H1 (cell line): ENCODE measurements around the gene INPP5J. TPM values are rescaled to one million over a fixed set of nuclear protein-coding genes. Genes with fewer than 3 reads are reported as not detected.

ENCODE experiments used
- CTCF ChIA-PET: fragments of 300-600 bp; sonication (Branson Sonifier 250); formaldehyde crosslinking; loops from one replicate; lab custom pipeline; 2021; ENCODE audit not compliant: partially characterized antibody; lab: Charles Lee
- POLR2A ChIA-PET: fragments of 300-600 bp; sonication (Branson Sonifier 250); formaldehyde crosslinking; loops from one replicate; lab custom pipeline; 2021; ENCODE audit warnings: inconsistent platforms; ENCODE audit not compliant: partially characterized antibody; lab: Charles Lee
- DNase-seq, 2 experiments: peaks; one replicate each; pipeline versions ENCODE4 v3.0.0 to v3.0.0-alpha.2; 2010 to 2022; ENCODE audit warnings: low spot score in 2 of 2, low read depth in 1 of 2, mixed read lengths in 1 of 2
- FAIRE-seq: peaks from 2 replicates; lab custom pipeline; 2011; peaks lifted over from hg19 to GRCh38; lab: Jason Lieb, UNC
- H2AFZ ChIP-seq: 2 replicates; pipeline ENCODE4 v1.8.1; 2012; ENCODE audit warnings: low read length, inconsistent platforms
- H2AK5ac ChIP-seq: 2 replicates; pipeline ENCODE4 v1.6.1; 2013; ENCODE audit warnings: low read depth, low read length
- H2BK120ac ChIP-seq: replicated peaks from 2 replicates; pipeline ENCODE3; 2013; ENCODE audit warnings: low read depth, low read length, inconsistent platforms
- H2BK12ac ChIP-seq: 2 replicates; pipeline ENCODE4 v1.6.1; 2013; ENCODE audit warnings: low read depth, low read length
- H2BK15ac ChIP-seq: 2 replicates; pipeline ENCODE4 v1.6.1; 2013; ENCODE audit warnings: low read length
- H2BK20ac ChIP-seq: 2 replicates; pipeline ENCODE4 v1.6.1; 2013; ENCODE audit warnings: low read length
- H2BK5ac ChIP-seq: 2 replicates; pipeline ENCODE4 v1.6.1; 2013; ENCODE audit warnings: low read depth, low read length
- H3K14ac ChIP-seq: 2 replicates; pipeline ENCODE4 v1.6.1; 2013; ENCODE audit warnings: inconsistent platforms; ENCODE audit not compliant: insufficient read length
- H3K18ac ChIP-seq: 2 replicates; pipeline ENCODE4 v1.6.1; 2013; ENCODE audit warnings: low read length; ENCODE audit errors: extremely low read depth
- H3K23ac ChIP-seq: 2 replicates; pipeline ENCODE4 v1.6.1; 2013; ENCODE audit warnings: inconsistent platforms; ENCODE audit not compliant: insufficient read length
- H3K23me2 ChIP-seq: 2 replicates; pipeline ENCODE4 v1.6.1; 2013; ENCODE audit warnings: low read depth, low read length
- H3K27ac ChIP-seq: 2 replicates; pipeline ENCODE4 v1.6.1; 2011; ENCODE audit warnings: low read depth, low read length, inconsistent platforms
- H3K27me3 ChIP-seq, 4 experiments: replicated peaks in 1 of 4; 1 replicate in 1 of 4; 2 replicates in 3 of 4; pipeline versions ENCODE4 v1.6.1 to v1.8.1; 2011 to 2013; ENCODE audit warnings: low read length in 3 of 4, mild to moderate bottlenecking in 3 of 4, inconsistent platforms in 2 of 4, mixed read lengths in 2 of 4, moderate library complexity in 1 of 4; ENCODE audit not compliant: control insufficient read depth in 3 of 4, insufficient read depth in 3 of 4; ENCODE audit errors: extremely low read depth in 1 of 4
- H3K36me3 ChIP-seq, 4 experiments: 2 replicates each; pipeline versions ENCODE4 v1.6.1 to v1.8.1; 2011 to 2013; ENCODE audit warnings: mild to moderate bottlenecking in 4 of 4, low read length in 3 of 4, moderate library complexity in 2 of 4, control low read depth in 1 of 4, inconsistent platforms in 1 of 4; ENCODE audit not compliant: insufficient read depth in 4 of 4, control insufficient read depth in 2 of 4
- H3K4ac ChIP-seq: replicated peaks from 2 replicates; pipeline ENCODE3; 2013; ENCODE audit warnings: low read length, low read depth, mixed read lengths, inconsistent platforms; ENCODE audit not compliant: insufficient read length
- H3K4me1 ChIP-seq, 4 experiments: replicated peaks in 1 of 4; 1 replicate in 1 of 4; 2 replicates in 3 of 4; pipeline versions ENCODE4 v1.6.1 to v1.8.1; 2011 to 2013; ENCODE audit warnings: low read length in 3 of 4, inconsistent platforms in 2 of 4, mixed read lengths in 1 of 4; ENCODE audit not compliant: insufficient read depth in 4 of 4, control insufficient read depth in 3 of 4
- H3K4me2 ChIP-seq, 2 experiments: 2 replicates each; pipeline versions ENCODE4 v1.6.1 to v1.8.1; 2011 to 2013; ENCODE audit warnings: low read depth in 2 of 2, low read length in 2 of 2, control low read depth in 1 of 2, inconsistent platforms in 1 of 2, mild to moderate bottlenecking in 1 of 2; ENCODE audit not compliant: insufficient read depth in 1 of 2
- H3K4me3 ChIP-seq, 4 experiments: fragments of 200-600, 300-600 bp in 1 of 4; sonication (generic), shearing (Covaris generic), sonication (Bioruptor Twin) in 1 of 4; 2 replicates each; pipeline versions ENCODE4 v1.5.1 to v1.8.1; 2011 to 2016; ENCODE audit warnings: low read length in 4 of 4, low read depth in 3 of 4, control low read depth in 2 of 4, inconsistent platforms in 2 of 4, mild to moderate bottlenecking in 2 of 4, mixed read lengths in 1 of 4, moderate library complexity in 1 of 4; ENCODE audit not compliant: insufficient read depth in 2 of 4; ENCODE audit errors: extremely low read depth in 1 of 4
- H3K56ac ChIP-seq: replicated peaks from 2 replicates; pipeline ENCODE3; 2013; ENCODE audit warnings: low read depth, mild to moderate bottlenecking, mixed read lengths, low read length, inconsistent platforms; ENCODE audit not compliant: insufficient read length
- H3K79me1 ChIP-seq: 2 replicates; pipeline ENCODE4 v1.6.1; 2013; ENCODE audit warnings: low read depth, low read length, control low read depth
- H3K79me2 ChIP-seq, 2 experiments: 2 replicates each; pipeline versions ENCODE4 v1.6.1 to v1.8.1; 2012 to 2013; ENCODE audit warnings: low read length in 2 of 2, mild to moderate bottlenecking in 2 of 2, inconsistent platforms in 1 of 2; ENCODE audit not compliant: insufficient read depth in 2 of 2, control insufficient read depth in 1 of 2
- H3K9ac ChIP-seq, 4 experiments: replicated peaks in 1 of 4; 1 replicate in 1 of 4; 2 replicates in 3 of 4; pipeline versions ENCODE4 v1.6.1 to v1.8.1; 2011 to 2013; ENCODE audit warnings: low read depth in 3 of 4, low read length in 3 of 4, control low read depth in 2 of 4, mild to moderate bottlenecking in 2 of 4, moderate library complexity in 2 of 4, inconsistent platforms in 1 of 4; ENCODE audit errors: extremely low read depth in 1 of 4
- H3K9me3 ChIP-seq, 2 experiments: 2 replicates each; pipeline versions ENCODE4 v1.6.1 to v1.8.1; 2012 to 2013; ENCODE audit warnings: mild to moderate bottlenecking in 2 of 2, moderate library complexity in 2 of 2, control low read depth in 1 of 2, inconsistent platforms in 1 of 2, low read depth in 1 of 2, low read length in 1 of 2, mixed read lengths in 1 of 2; ENCODE audit not compliant: insufficient read depth in 2 of 2
- H4K20me1 ChIP-seq, 2 experiments: replicated peaks in 1 of 2; 2 replicates each; pipeline versions ENCODE3 to v1.8.1; 2011 to 2013; ENCODE audit warnings: inconsistent platforms in 2 of 2, low read length in 2 of 2, mild to moderate bottlenecking in 1 of 2; ENCODE audit not compliant: insufficient read depth in 2 of 2, control insufficient read depth in 1 of 2
- H4K5ac ChIP-seq: 2 replicates; pipeline ENCODE4 v1.6.1; 2013; ENCODE audit warnings: low read length, low read depth, mixed read lengths, inconsistent platforms; ENCODE audit not compliant: insufficient read length
- H4K8ac ChIP-seq: 2 replicates; pipeline ENCODE4 v1.8.0; 2013; ENCODE audit warnings: mild to moderate bottlenecking, moderate library complexity, low read length, inconsistent platforms; ENCODE audit not compliant: insufficient read depth; ENCODE audit errors: extremely low read depth
- H4K91ac ChIP-seq: replicated peaks from 2 replicates; pipeline ENCODE3; 2013; ENCODE audit warnings: low read length, mixed read lengths, inconsistent platforms; ENCODE audit not compliant: insufficient read length
- ASH2L ChIP-seq: fragments of 200-600, 300-600 bp; sonication (generic); IDR thresholded peaks from one replicate; pipeline ENCODE4 v1.7.1; 2017; ENCODE audit warnings: low read length
- BCL11A ChIP-seq, 2 experiments: IDR thresholded peaks; one replicate each; pipeline ENCODE4 v1.6.1; 2011; ENCODE audit warnings: low read depth in 2 of 2, low read length in 2 of 2, mild to moderate bottlenecking in 2 of 2
- BRCA1 ChIP-seq: IDR thresholded peaks from 2 replicates; pipeline ENCODE4 v1.6.1; 2012; ENCODE audit warnings: low read depth, low read length, improper control_type of control experiment
- EZH2 ChIP-seq: fragments of 200-600 bp; sonication (generic); IDR thresholded peaks from 2 replicates; pipeline ENCODE4 v1.7.1; 2012; ENCODE audit warnings: low read depth, mild to moderate bottlenecking, moderate library complexity, low read length, inconsistent platforms; ENCODE audit not compliant: severe bottlenecking
- GTF2F1 ChIP-seq: IDR thresholded peaks from 2 replicates; pipeline ENCODE4 v1.6.1; 2012; ENCODE audit warnings: low read depth, low read length, improper control_type of control experiment, borderline replicate concordance
- HDAC6 ChIP-seq: IDR thresholded peaks from one replicate; pipeline ENCODE4 v1.7.1; 2012; ENCODE audit warnings: low read depth, mild to moderate bottlenecking, inconsistent platforms, low read length, moderate library complexity
- JUN ChIP-seq: IDR thresholded peaks from 2 replicates; pipeline ENCODE4 v1.6.1; 2011; ENCODE audit warnings: low read depth, mild to moderate bottlenecking, improper control_type of control experiment, low read length
- KDM5A ChIP-seq: fragments of 200-600 bp; IDR thresholded peaks from 2 replicates; pipeline ENCODE4 v1.7.1; 2012; ENCODE audit warnings: mild to moderate bottlenecking, low read length, inconsistent platforms, mixed read lengths
- MAX ChIP-seq: IDR thresholded peaks from 2 replicates; pipeline ENCODE4 v1.6.1; 2012; ENCODE audit warnings: inconsistent platforms
- RNF2 ChIP-seq: fragments of 200-900, 300-1000 bp; sonication (generic); IDR thresholded peaks from 2 replicates; pipeline ENCODE4 v1.7.1; 2016; ENCODE audit warnings: borderline replicate concordance, low read depth, mild to moderate bottlenecking, antibody characterized with exemption, low read length; ENCODE audit not compliant: poor library complexity, severe bottlenecking; ENCODE audit errors: missing control alignments
- SRF ChIP-seq: IDR thresholded peaks from 2 replicates; pipeline ENCODE4 v1.6.1; 2011; ENCODE audit warnings: mild to moderate bottlenecking, low read depth, low read length, moderate library complexity
- YY1 ChIP-seq: IDR thresholded peaks from 2 replicates; pipeline ENCODE4 v1.6.1; 2011; ENCODE audit warnings: low read depth, mild to moderate bottlenecking, low read length
- WGBS, 2 experiments: shearing (Covaris generic) in 1 of 2; methylation state at CpG; one replicate each; pipeline versions ENCODE4 v1.1.6 to v1.1.7; 2013 to 2015; ENCODE audit warnings: low lambda C conversion rate in 2 of 2, mixed read lengths in 2 of 2, inconsistent platforms in 1 of 2, low coverage in 1 of 2, missing lambda C conversion rate in 1 of 2; ENCODE audit not compliant: insufficient replicate concordance in 2 of 2, insufficient coverage in 1 of 2, insufficient read length in 1 of 2; ENCODE audit errors: extremely low coverage in 1 of 2, missing lambda C conversion rate in 1 of 2; 5-methylcytosine and 5-hydroxymethylcytosine counted together
- polyA plus RNA-seq, 7 experiments: library from polyadenylated mRNA; depleted of rRNA in 3 of 7; stranded (reverse) in 5 of 7; unstranded in 2 of 7; fragments of >200 nt in 5 of 7; fragments of 200-250 nt in 2 of 7; gene quantifications; 1 replicate in 5 of 7; 2 replicates in 1 of 7; 4 replicates in 1 of 7; pipeline versions ENCODE4 v1.2.1 to v1.2.3, GENCODE V29; 2011 to 2013; ENCODE audit warnings: missing spikeins in 2 of 7, mixed read lengths in 2 of 7
- total RNA-seq: library from RNA; stranded (reverse); fragmentation: NEBNext Ultra II Directional; extraction: Animal tissue kit (Norgen Biotek cat#: 25700); gene quantifications from 2 replicates; pipeline ENCODE4 v1.2.1, GENCODE V29; 2021

Gene INPP5J
- total and polyA plus RNA-seq, 2 of the 8 experiments (the other 6 are each of a cell fraction or from before 2014, with no cell fraction given) = 5.4 to 6.0 TPM

- H2BK12ac ChIP-seq = 0 out of 2 replicates have a peak overlapping the region, but pooled peaks have one; percentile 35
- H4K8ac ChIP-seq = no peak overlapping the region
- H3K23ac ChIP-seq = no peak overlapping the region
- no peak overlapping the region; the same call in 1 of the 2 replicates for H2BK5ac ChIP-seq
- WGBS, 2 experiments = 79% methylated on average over 7 of the region's 7 CpGs; no CpG with 5 or more reads in 1 of the 2 experiments
- no peak overlapping the region for H4K5ac ChIP-seq
- no peak overlapping the region for H2BK120ac ChIP-seq
- 0 out of 2 replicates have a peak overlapping the region, but pooled peaks have one; percentile 67 for H2BK15ac ChIP-seq
- no peak overlapping the region for H2BK20ac ChIP-seq
- H3K23me2 ChIP-seq = no peaks in the 10 kb centered on the region; the same call in 1 of the 2 replicates
- H3K4ac ChIP-seq = no peak overlapping the region
- H3K18ac ChIP-seq = no peak overlapping the region
- H3K9me3 ChIP-seq = no peaks in the 10 kb centered on the region
- H3K4me3 ChIP-seq = no peak overlapping the region
- H3K27me3 ChIP-seq = no peaks in the 10 kb centered on the region; a peak in 1 of 7 replicates
- H3K9ac ChIP-seq = no peak overlapping the region
- H4K20me1 ChIP-seq = no peaks in the 10 kb centered on the region
- peaks cover 0 to 11% (median 5%) of the 10 kb centered on the region in 4 experiments; a peak in 6 of 7 replicates for H3K4me1 ChIP-seq
- ChIA-PET CTCF (interaction anchor here (1.1 to 2.9 kb wide), 5 partner anchors 9 to 22 kb away, joined by 3 to 14 read pairs (median 7); partner anchors contain the start of gene SELENOM), POLR2A (interaction anchor here (0.9 to 1.2 kb wide), 2 partner anchors 22 to 34 kb away, joined by 3 read pairs; no protein-coding TSS in a partner anchor)
- no peaks in the 10 kb centered on the region for H3K79me1 ChIP-seq
- DNase-seq (no peak), FAIRE-seq (no peak)
- H3K4me2 ChIP-seq = no peak overlapping the region
- no peaks in the 10 kb centered on the region for H3K79me2 ChIP-seq
- no peak overlapping the region for H4K91ac ChIP-seq
- no peak for TF ChIP-seq JUN
- TF ChIP-seq EZH2 = no peak
- TF ChIP-seq YY1 = no peak
- no peak for TF ChIP-seq KDM5A
- TF ChIP-seq SRF = no peak
- TF ChIP-seq MAX = no peak
- TF ChIP-seq BCL11A (IDR thresholded peaks at IDR 0.05; ENCODE audit: low read depth in 2 of 2, low read length in 2 of 2) = no peak
- TF ChIP-seq GTF2F1 = no peak
- TF ChIP-seq BRCA1 = no peak
- no peak for TF ChIP-seq HDAC6
- TF ChIP-seq RNF2 = no peak
- TF ChIP-seq ASH2L = no peak
- no peak overlapping the region for H3K14ac ChIP-seq
- no peak overlapping the region for H2AFZ ChIP-seq
- no peak overlapping the region for H2AK5ac ChIP-seq
- H3K36me3 ChIP-seq = no peaks in the 10 kb centered on the region
- no peak overlapping the region for H3K27ac ChIP-seq
- no peak overlapping the region for H3K56ac ChIP-seq
Measured at GRCh38 chr22:31119026-31119717, 3.6 kb upstream of the INPP5J start.
